ENCODE results near the gene ZBP1. TPM values are rescaled to one million over a fixed set of nuclear protein-coding genes. Genes with fewer than 3 reads are reported as not detected.

The ZBP1 gene
- total RNA-seq, 4 donors from 2014 or later, result 0.78 to 3.6 TPM; not detected in 2

DNA sequence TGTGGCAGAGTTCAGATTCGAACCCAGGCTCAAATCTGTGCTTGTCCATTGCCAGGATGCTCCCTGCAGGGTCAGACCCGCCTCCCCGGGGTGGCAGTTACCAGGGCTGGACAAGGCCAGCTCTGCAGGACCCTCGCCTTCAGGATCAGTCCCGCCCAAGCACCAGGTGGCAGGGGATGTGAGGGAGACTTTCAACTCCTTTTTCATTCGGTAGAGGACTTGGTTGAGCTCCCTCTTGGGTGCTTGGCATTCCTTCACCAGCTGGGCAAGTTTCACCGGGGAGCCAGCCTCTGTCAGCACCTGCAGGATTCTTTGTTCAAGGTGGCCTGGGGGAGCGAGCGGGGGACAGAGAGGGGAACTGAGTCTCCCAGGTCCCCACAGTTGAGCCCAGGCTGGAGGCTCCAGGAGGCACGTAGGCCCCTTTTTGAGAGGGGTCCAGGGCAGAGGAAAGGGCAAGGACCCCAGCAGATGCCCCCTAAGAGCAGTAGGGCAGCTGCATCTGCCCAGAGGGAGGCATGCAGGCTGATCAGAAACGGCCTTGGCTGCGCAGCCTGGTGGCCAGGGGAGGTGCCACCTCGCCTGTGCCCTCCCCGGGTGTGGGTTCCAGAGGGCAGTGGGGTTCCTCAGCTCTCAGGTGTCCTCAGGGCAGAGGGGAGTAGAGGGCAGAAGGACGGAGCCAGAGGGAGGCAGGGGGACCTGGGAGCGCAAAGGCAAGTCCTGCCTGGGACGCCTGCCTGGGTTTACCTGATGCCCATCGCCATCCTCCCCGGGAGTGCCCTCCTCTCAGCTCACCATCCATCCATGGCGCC lies 3.9 kb downstream of the ZBP1 start:
- Histone ChIP-seq H3K27ac (no peak overlapping the region), H3K36me3 (no peaks in the 10 kb centered on the region), H3K9me3 (no peaks in the 10 kb centered on the region), H3K4me3 (no peak overlapping the region), H3K4me1 (peaks cover 0 to 7% (median 3%) of the 10 kb centered on the region in 4 donors), H3K27me3 (no peaks in the 10 kb centered on the region)
- TF ChIP-seq POLR2A (IDR thresholded peaks at IDR 0.05), result no peak
- no peak for TF ChIP-seq EP300 (IDR thresholded peaks at IDR 0.05)
- TF ChIP-seq, protein P1, sequence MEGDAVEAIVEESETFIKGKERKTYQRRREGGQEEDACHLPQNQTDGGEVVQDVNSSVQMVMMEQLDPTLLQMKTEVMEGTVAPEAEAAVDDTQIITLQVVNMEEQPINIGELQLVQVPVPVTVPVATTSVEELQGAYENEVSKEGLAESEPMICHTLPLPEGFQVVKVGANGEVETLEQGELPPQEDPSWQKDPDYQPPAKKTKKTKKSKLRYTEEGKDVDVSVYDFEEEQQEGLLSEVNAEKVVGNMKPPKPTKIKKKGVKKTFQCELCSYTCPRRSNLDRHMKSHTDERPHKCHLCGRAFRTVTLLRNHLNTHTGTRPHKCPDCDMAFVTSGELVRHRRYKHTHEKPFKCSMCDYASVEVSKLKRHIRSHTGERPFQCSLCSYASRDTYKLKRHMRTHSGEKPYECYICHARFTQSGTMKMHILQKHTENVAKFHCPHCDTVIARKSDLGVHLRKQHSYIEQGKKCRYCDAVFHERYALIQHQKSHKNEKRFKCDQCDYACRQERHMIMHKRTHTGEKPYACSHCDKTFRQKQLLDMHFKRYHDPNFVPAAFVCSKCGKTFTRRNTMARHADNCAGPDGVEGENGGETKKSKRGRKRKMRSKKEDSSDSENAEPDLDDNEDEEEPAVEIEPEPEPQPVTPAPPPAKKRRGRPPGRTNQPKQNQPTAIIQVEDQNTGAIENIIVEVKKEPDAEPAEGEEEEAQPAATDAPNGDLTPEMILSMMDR (IDR thresholded peaks at IDR 0.05), result no peak
- DNase-seq (ENCODE audit: low spot score in 2 of 2), result no peak
- 92 to 95% methylated on average over 17 to 18 of the region's 20 CpGs for WGBS, 2 donors

DNA sequence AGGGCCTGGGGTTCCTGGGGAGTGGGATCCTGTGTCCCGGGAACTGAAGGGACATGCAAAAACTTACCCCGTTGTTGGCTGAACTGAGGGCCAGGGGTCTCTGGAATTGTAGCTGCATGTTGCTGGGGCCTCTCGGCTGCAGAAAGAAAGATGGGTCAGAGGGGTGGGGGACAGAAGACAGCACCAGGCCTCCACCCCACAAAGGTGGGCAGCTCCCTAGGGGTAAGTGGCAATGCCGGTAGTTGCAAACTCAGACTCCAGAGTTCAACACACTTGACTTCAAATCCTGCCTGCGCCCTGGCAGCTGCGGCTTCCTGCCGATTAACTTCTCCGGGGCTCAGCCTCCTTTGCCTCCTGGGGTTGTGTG lies 4.8 kb downstream of the ZBP1 start:
- H3K27ac ChIP-seq, result no peak overlapping the region
- TF ChIP-seq EP300 (IDR thresholded peaks at IDR 0.05) (no peak), POLR2A (IDR thresholded peaks at IDR 0.05) (no peak)
- TF ChIP-seq, protein P1 (IDR thresholded peaks at IDR 0.05), result no peak
- H3K9me3 ChIP-seq, result no peaks in the 10 kb centered on the region
- no peaks in the 10 kb centered on the region for H3K27me3 ChIP-seq
- H3K4me3 ChIP-seq, result no peak overlapping the region
- DNase-seq (ENCODE audit: low spot score in 2 of 2), result no peak
- no peaks in the 10 kb centered on the region for H3K36me3 ChIP-seq
- H3K4me1 ChIP-seq, result peaks cover 0 to 5% (median 2%) of the 10 kb centered on the region in 4 donors
- 76 to 83% methylated on average over 8 of the region's 8 CpGs for WGBS, 2 donors

DNA sequence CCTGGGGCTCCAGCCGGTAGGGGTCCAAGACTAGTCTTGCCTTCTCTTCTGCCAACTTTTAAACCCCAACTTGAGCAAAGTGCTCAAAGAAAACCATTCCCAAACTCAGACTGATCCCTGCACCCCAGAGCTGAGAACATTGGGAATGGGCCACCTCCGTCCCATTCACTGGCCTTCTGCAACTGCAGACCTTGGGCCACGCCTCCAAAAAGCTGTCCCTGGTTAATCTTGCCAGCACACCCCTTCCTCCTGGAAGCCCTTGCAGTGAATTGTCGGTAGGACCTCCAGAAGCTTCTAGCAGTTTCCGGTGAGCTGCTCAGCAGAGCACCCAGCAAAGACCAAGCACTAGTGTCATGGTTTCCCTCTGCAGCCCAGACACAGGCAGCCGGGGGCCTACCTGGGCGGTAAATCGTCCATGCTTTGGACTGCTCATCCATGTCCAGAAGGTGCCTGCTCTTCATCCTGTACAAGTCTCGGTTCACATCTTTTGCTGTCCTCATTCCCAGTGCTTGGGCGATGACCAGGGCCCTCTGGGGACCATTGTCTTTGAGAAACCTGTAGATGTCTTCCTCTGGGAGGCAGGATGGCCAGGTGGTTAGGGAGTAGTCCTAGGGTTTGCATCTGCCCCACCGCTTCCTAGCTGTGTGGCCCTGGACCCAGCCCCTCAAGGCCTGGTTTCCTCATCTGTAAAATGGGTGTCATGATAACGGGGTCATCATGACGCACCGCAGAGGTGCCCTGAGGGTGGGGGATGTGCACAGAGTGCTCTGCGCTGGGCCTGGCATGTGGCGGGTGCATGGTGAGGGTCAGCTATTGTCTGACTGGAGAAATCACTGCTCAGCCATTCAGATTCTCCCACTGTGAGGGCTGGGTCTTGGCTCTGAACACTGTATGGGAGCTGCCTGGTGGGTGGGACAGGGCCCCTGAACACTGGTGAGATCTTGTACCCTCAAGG lies 5.5 kb downstream of the ZBP1 start:
- H3K36me3 ChIP-seq, result no peaks in the 10 kb centered on the region
- H3K27ac ChIP-seq, result no peak overlapping the region
- H3K27me3 ChIP-seq, result no peaks in the 10 kb centered on the region
- H3K4me1 ChIP-seq, result peaks cover 0 to 5% (median 2%) of the 10 kb centered on the region in 4 donors
- 85 to 87% methylated on average over 11 to 16 of the region's 16 CpGs for WGBS, 2 donors
- no peak overlapping the region for H3K4me3 ChIP-seq
- TF ChIP-seq EP300 (IDR thresholded peaks at IDR 0.05) (no peak), POLR2A (IDR thresholded peaks at IDR 0.05) (no peak)
- TF ChIP-seq, protein P1 (IDR thresholded peaks at IDR 0.05), result no peak
- DNase-seq (ENCODE audit: low spot score in 2 of 2), result no peak
- H3K9me3 ChIP-seq, result no peaks in the 10 kb centered on the region

DNA sequence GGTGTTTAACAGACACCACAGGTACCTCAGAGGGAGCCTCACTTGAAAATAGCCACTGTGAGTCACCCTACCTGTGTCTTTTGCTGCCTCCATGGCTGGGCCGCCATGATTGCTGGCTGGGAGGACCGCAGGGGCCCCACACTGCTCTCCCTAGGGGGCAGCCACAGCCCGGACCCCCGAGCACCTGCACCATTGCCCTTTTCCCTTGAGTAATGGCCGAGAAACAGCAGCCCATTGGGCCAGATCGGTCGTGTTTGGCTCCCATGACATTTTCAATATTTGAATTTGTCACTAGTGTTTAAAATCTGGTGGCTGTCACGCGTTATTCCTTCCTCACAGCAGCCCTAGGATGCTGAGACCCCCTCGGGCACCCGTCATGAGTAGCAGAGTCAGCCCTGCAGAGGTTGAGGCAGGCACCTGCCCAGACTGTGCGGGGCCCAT lies 6.7 kb downstream of the ZBP1 start:
- Histone ChIP-seq H3K4me3 (no peak overlapping the region), H3K36me3 (no peaks in the 10 kb centered on the region), H3K27me3 (peaks cover 0 to 12% of the 10 kb centered on the region in 2 donors), H3K4me1 (peaks cover 0 to 5% (median under 1%) of the 10 kb centered on the region in 4 donors), H3K27ac (no peak overlapping the region), H3K9me3 (no peaks in the 10 kb centered on the region)
- DNase-seq (ENCODE audit: low spot score in 2 of 2), result no peak
- WGBS, 2 donors, result 89 to 90% methylated on average over 12 of the region's 12 CpGs
- no peak for TF ChIP-seq POLR2A (IDR thresholded peaks at IDR 0.05)
- TF ChIP-seq, protein P1 (IDR thresholded peaks at IDR 0.05), result no peak
- TF ChIP-seq EP300 (IDR thresholded peaks at IDR 0.05), result no peak
